H9 (cell line): ENCODE data around the gene ZSWIM4. TPM values are rescaled to one million over a fixed set of nuclear protein-coding genes. Genes with fewer than 3 reads are reported as not detected.

Experiments
- DNase-seq: peaks from one replicate; pipeline ENCODE4 v3.0.0-alpha.2; 2017
- H2AFZ ChIP-seq: one replicate; pipeline ENCODE4 v1.6.1; 2013; ENCODE audit warnings: mild to moderate bottlenecking, low read length, control low read depth, moderate library complexity
- H2AK5ac ChIP-seq: 2 replicates; pipeline ENCODE4 v1.6.1; 2013; ENCODE audit warnings: low read length, control low read depth, mixed read lengths; ENCODE audit not compliant: insufficient read length
- H2BK120ac ChIP-seq: one replicate; pipeline ENCODE4 v1.6.1; 2013; ENCODE audit warnings: low read depth, mild to moderate bottlenecking, low read length, control low read depth, inconsistent platforms; ENCODE audit not compliant: poor library complexity, severe bottlenecking
- H2BK12ac ChIP-seq: 2 replicates; pipeline ENCODE4 v1.6.1; 2013; ENCODE audit warnings: low read length, control low read depth, mixed read lengths, low read depth; ENCODE audit not compliant: insufficient read length
- H2BK15ac ChIP-seq: 2 replicates; pipeline ENCODE4 v1.6.1; 2013; ENCODE audit warnings: low read depth, low read length, control low read depth
- H2BK20ac ChIP-seq: one replicate; pipeline ENCODE4 v1.6.1; 2013; ENCODE audit warnings: low read depth, mild to moderate bottlenecking, low read length, control low read depth, inconsistent platforms; ENCODE audit not compliant: poor library complexity, severe bottlenecking
- H2BK5ac ChIP-seq: 2 replicates; pipeline ENCODE4 v1.6.1; 2013; ENCODE audit warnings: low read length, control low read depth, mixed read lengths; ENCODE audit not compliant: insufficient read length
- H3K14ac ChIP-seq: 2 replicates; pipeline ENCODE4 v1.6.1; 2013; ENCODE audit warnings: low read length, control low read depth; ENCODE audit not compliant: insufficient read depth
- H3K18ac ChIP-seq: 2 replicates; pipeline ENCODE4 v1.6.1; 2013; ENCODE audit warnings: low read depth, mild to moderate bottlenecking, mixed read lengths, low read length, control low read depth; ENCODE audit not compliant: insufficient read length
- H3K23ac ChIP-seq: 2 replicates; pipeline ENCODE4 v1.6.1; 2013; ENCODE audit warnings: low read length, control low read depth, mixed read lengths, low read depth; ENCODE audit not compliant: insufficient read length
- H3K23me2 ChIP-seq: 2 replicates; pipeline ENCODE4 v1.6.1; 2013; ENCODE audit warnings: low read depth, mild to moderate bottlenecking, mixed read lengths, low read length, control low read depth; ENCODE audit not compliant: insufficient read length, poor library complexity, severe bottlenecking
- H3K27ac ChIP-seq: 2 replicates; pipeline ENCODE4 v1.5.1; 2013; ENCODE audit warnings: low read length, control low read depth, mixed read lengths, low read depth; ENCODE audit not compliant: insufficient read length
- H3K27me3 ChIP-seq: 2 replicates; pipeline ENCODE4 v1.6.1; 2013; ENCODE audit warnings: low read length, control low read depth, inconsistent platforms; ENCODE audit not compliant: insufficient read depth
- H3K4ac ChIP-seq: 2 replicates; pipeline ENCODE4 v1.6.1; 2013; ENCODE audit warnings: low read depth, mild to moderate bottlenecking, control low read depth, inconsistent platforms, low read length, moderate library complexity
- H3K4me1 ChIP-seq: 2 replicates; pipeline ENCODE4 v1.6.1; 2013; ENCODE audit warnings: low read length, control low read depth, inconsistent platforms; ENCODE audit not compliant: insufficient read depth
- H3K4me2 ChIP-seq: 2 replicates; pipeline ENCODE4 v1.6.1; 2013; ENCODE audit warnings: low read length, control low read depth, mixed read lengths; ENCODE audit not compliant: insufficient read length, insufficient read depth
- H3K56ac ChIP-seq: 2 replicates; pipeline ENCODE4 v1.6.1; 2013; ENCODE audit warnings: low read depth, mild to moderate bottlenecking, mixed read lengths, low read length, control low read depth; ENCODE audit not compliant: insufficient read length
- H3K79me1 ChIP-seq: 2 replicates; pipeline ENCODE4 v1.6.1; 2013; ENCODE audit warnings: low read depth, mild to moderate bottlenecking, moderate library complexity, low read length, control low read depth, inconsistent platforms; ENCODE audit not compliant: insufficient read depth, poor library complexity, severe bottlenecking
- H3K79me2 ChIP-seq: 2 replicates; pipeline ENCODE4 v1.6.1; 2013; ENCODE audit warnings: low read length, control low read depth, inconsistent platforms; ENCODE audit not compliant: insufficient read depth
- H3K9ac ChIP-seq: 2 replicates; pipeline ENCODE4 v1.6.1; 2013; ENCODE audit warnings: low read length, control low read depth, mixed read lengths; ENCODE audit not compliant: insufficient read length; ENCODE audit errors: extremely low read depth
- H3K9me3 ChIP-seq: one replicate; pipeline ENCODE4 v1.6.1; 2013; ENCODE audit warnings: low read depth, low read length, inconsistent platforms; ENCODE audit not compliant: control insufficient read depth
- H3T11ph ChIP-seq: one replicate; pipeline ENCODE4 v1.6.1; 2013; ENCODE audit warnings: mild to moderate bottlenecking, low read length, control low read depth, inconsistent platforms
- H4K20me1 ChIP-seq: one replicate; pipeline ENCODE4 v1.6.1; 2013; ENCODE audit not compliant: control insufficient read depth, insufficient read length, insufficient read depth
- H4K5ac ChIP-seq: 2 replicates; pipeline ENCODE4 v1.6.1; 2013; ENCODE audit warnings: low read depth, mild to moderate bottlenecking, mixed read lengths, low read length, control low read depth; ENCODE audit not compliant: insufficient read length
- H4K8ac ChIP-seq: replicated peaks from 2 replicates; pipeline ENCODE4 v1.6.1; 2013; ENCODE audit warnings: low read length, control low read depth, mixed read lengths, low read depth; ENCODE audit not compliant: insufficient read length
- H4K91ac ChIP-seq: 2 replicates; pipeline ENCODE4 v1.6.1; 2013; ENCODE audit warnings: low read depth, mild to moderate bottlenecking, moderate library complexity, mixed read lengths, low read length, control low read depth; ENCODE audit not compliant: insufficient read length
- H3K27ac Mint-ChIP-seq, 3 experiments: 2 replicates in 2 of 3; 3 replicates in 1 of 3; pipeline ENCODE4 v1.8.0; 2020 to 2021; ENCODE audit warnings: mixed read lengths in 3 of 3, mild to moderate bottlenecking in 1 of 3, moderate library complexity in 1 of 3
- H3K27me3 Mint-ChIP-seq: 2 replicates; pipeline ENCODE4 v1.8.0; 2021; ENCODE audit warnings: low read depth, mild to moderate bottlenecking, moderate library complexity, mixed read lengths
- H3K36me3 Mint-ChIP-seq, 3 experiments: 2 replicates in 2 of 3; 3 replicates in 1 of 3; pipeline ENCODE4 v1.8.0; 2020 to 2021; ENCODE audit warnings: low read depth in 3 of 3, mixed read lengths in 3 of 3; ENCODE audit not compliant: insufficient read depth in 1 of 3
- H3K4me1 Mint-ChIP-seq, 2 experiments: 2 replicates each; pipeline ENCODE4 v1.8.0; 2020; ENCODE audit warnings: mixed read lengths in 2 of 2
- H3K4me3 Mint-ChIP-seq, 2 experiments: 2 replicates in 1 of 2; 3 replicates in 1 of 2; pipeline ENCODE4 v1.8.0; 2020 to 2021; ENCODE audit warnings: mild to moderate bottlenecking in 2 of 2, mixed read lengths in 2 of 2, moderate library complexity in 1 of 2
- H3K9me3 Mint-ChIP-seq, 2 experiments: 2 replicates in 1 of 2; 3 replicates in 1 of 2; pipeline ENCODE4 v1.8.0; 2020; ENCODE audit warnings: mild to moderate bottlenecking in 2 of 2, mixed read lengths in 2 of 2, moderate library complexity in 1 of 2
- CTCF ChIP-seq: fragments of 200-600 bp; sonication (generic); conservative IDR thresholded peaks from 3 replicates; pipeline ENCODE4 v1.8.0; 2021; ENCODE audit warnings: antibody characterized with exemption, mild to moderate bottlenecking
- WGBS: extraction: QIAGEN DNeasy Blood & Tissue Kit; methylation state at CpG from one replicate; pipeline ENCODE4 v1.1.7; 2013; ENCODE audit warnings: missing lambda C conversion rate, low lambda C conversion rate, mixed read lengths; ENCODE audit not compliant: insufficient read length; ENCODE audit errors: extremely low coverage; 5-methylcytosine and 5-hydroxymethylcytosine counted together
- total RNA-seq: library from RNA; stranded (reverse); gene quantifications from 2 replicates; pipeline ENCODE4 v1.2.1, GENCODE V29; 2021

ZSWIM4 gene
- total RNA-seq, 1 experiment from 2014 or later = 50.7 TPM

- H2BK120ac ChIP-seq = no peak overlapping the region
- no peak overlapping the region for H3K18ac ChIP-seq
- no peak overlapping the region for H2BK15ac ChIP-seq
- no peak overlapping the region for H3K4me2 ChIP-seq
- no peak overlapping the region for H2AFZ ChIP-seq
- DNase-seq = no peak
- no peak overlapping the region for H2BK20ac ChIP-seq
- Mint-ChIP-seq H3K27me3 (no peaks in the 10 kb centered on the region), H3K27ac (no peak overlapping the region), H3K36me3 (no peaks in the 10 kb centered on the region), H3K4me1 (peaks cover 16 to 35% of the 10 kb centered on the region in 2 experiments), H3K4me3 (no peak overlapping the region), H3K9me3 (no peaks in the 10 kb centered on the region; a peak in 1 of 5 replicates)
- no peak overlapping the region for H3T11ph ChIP-seq
- H2BK12ac ChIP-seq = no peak overlapping the region
- H3K4me1 ChIP-seq = no peaks in the 10 kb centered on the region; the same call in 1 of the 2 replicates
- no peak overlapping the region for H4K91ac ChIP-seq
- H3K79me1 ChIP-seq = no peaks in the 10 kb centered on the region
- H3K27me3 ChIP-seq = no peaks in the 10 kb centered on the region
- no peak overlapping the region for H4K5ac ChIP-seq
- no peaks in the 10 kb centered on the region for H4K20me1 ChIP-seq
- H3K79me2 ChIP-seq = no peaks in the 10 kb centered on the region; the same call in 1 of the 2 replicates
- H3K56ac ChIP-seq = no peak overlapping the region
- no peaks in the 10 kb centered on the region for H3K9me3 ChIP-seq
- H3K4ac ChIP-seq = no peak overlapping the region
- H2BK5ac ChIP-seq = no peak overlapping the region
- peaks cover 8% of the 10 kb centered on the region for H3K23me2 ChIP-seq
- no peak overlapping the region for H3K23ac ChIP-seq
- H3K27ac ChIP-seq = no peak overlapping the region
- H4K8ac ChIP-seq = no peak overlapping the region
- no peak overlapping the region for H3K14ac ChIP-seq
- no peak for TF ChIP-seq CTCF
- H2AK5ac ChIP-seq = no peak overlapping the region
- no CpG with 5 or more reads among the region's 6 CpGs for WGBS
- no peak overlapping the region for H3K9ac ChIP-seq
These were observed 44.7 kb downstream of the ZSWIM4 start for GRCh38 chr19:13839938-13840304.
